HEK293 (cell line): ENCODE data around the gene OVOL3.

Source experiments
- EGR2 ChIP-seq: fragments of 450-650 bp; formaldehyde crosslinking; IDR thresholded peaks from 2 replicates; pipeline ENCODE4 v1.5.1; 2016; ENCODE audit warnings: low read depth, missing biosample characterization, missing genetic modification characterization
- HIC1 ChIP-seq: fragments of 450-650 bp; formaldehyde crosslinking; IDR thresholded peaks from 2 replicates; pipeline ENCODE4 v1.5.1; 2016; ENCODE audit warnings: missing biosample characterization, missing genetic modification characterization
- KLF16 ChIP-seq: fragments of 450-650 bp; formaldehyde crosslinking; IDR thresholded peaks from 2 replicates; pipeline ENCODE4 v1.5.1; 2017; ENCODE audit warnings: missing biosample characterization, missing genetic modification characterization
- KLF8 ChIP-seq: fragments of 450-650 bp; formaldehyde crosslinking; IDR thresholded peaks from 2 replicates; pipeline ENCODE4 v1.5.1; 2016; ENCODE audit warnings: missing biosample characterization, missing genetic modification characterization
- REPIN1 ChIP-seq: fragments of 450-650 bp; formaldehyde crosslinking; IDR thresholded peaks from 2 replicates; pipeline ENCODE4 v1.5.1; 2017; ENCODE audit warnings: missing biosample characterization, missing genetic modification characterization, low read depth
- TCF7L2 ChIP-seq: IDR thresholded peaks from 2 replicates; pipeline ENCODE4 v1.6.1; 2011; ENCODE audit warnings: low read depth, mild to moderate bottlenecking, inconsistent platforms, low read length, moderate library complexity, borderline replicate concordance
- ZBTB10 ChIP-seq: fragments of 450-650 bp; formaldehyde crosslinking; IDR thresholded peaks from 2 replicates; pipeline ENCODE4 v1.5.1; 2016; ENCODE audit warnings: missing biosample characterization, missing genetic modification characterization
- ZBTB11 ChIP-seq: fragments of 450-650 bp; formaldehyde crosslinking; conservative IDR thresholded peaks from 2 replicates; pipeline ENCODE4 v1.5.1; 2016; ENCODE audit warnings: low read depth, missing biosample characterization, missing genetic modification characterization
- ZBTB17 ChIP-seq: fragments of 450-650 bp; formaldehyde crosslinking; IDR thresholded peaks from 2 replicates; pipeline ENCODE4 v1.5.1; 2016; ENCODE audit warnings: missing biosample characterization, missing genetic modification characterization
- ZNF138 ChIP-seq: fragments of 450-650 bp; formaldehyde crosslinking; IDR thresholded peaks from 2 replicates; pipeline ENCODE4 v1.5.1; 2016; ENCODE audit warnings: missing biosample characterization, missing genetic modification characterization, borderline replicate concordance
- ZNF146 ChIP-seq: fragments of 450-650 bp; formaldehyde crosslinking; IDR thresholded peaks from 2 replicates; pipeline ENCODE4 v1.5.1; 2016; ENCODE audit warnings: missing biosample characterization, missing genetic modification characterization
- ZNF148 ChIP-seq: fragments of 450-650 bp; formaldehyde crosslinking; IDR thresholded peaks from 2 replicates; pipeline ENCODE4 v1.5.0; 2017; ENCODE audit warnings: missing biosample characterization, missing genetic modification characterization, borderline replicate concordance
- ZNF18 ChIP-seq: fragments of 450-650 bp; formaldehyde crosslinking; IDR thresholded peaks from 2 replicates; pipeline ENCODE4 v1.5.1; 2016; ENCODE audit warnings: missing biosample characterization, missing genetic modification characterization
- ZNF248 ChIP-seq: fragments of 450-650 bp; formaldehyde crosslinking; IDR thresholded peaks from 2 replicates; pipeline ENCODE4 v1.5.1; 2017; ENCODE audit warnings: missing biosample characterization, missing genetic modification characterization
- ZNF473 ChIP-seq: fragments of 450-650 bp; formaldehyde crosslinking; IDR thresholded peaks from 2 replicates; pipeline ENCODE4 v1.5.1; 2017; ENCODE audit warnings: missing biosample characterization, missing genetic modification characterization
- ZNF529 ChIP-seq: fragments of 450-650 bp; formaldehyde crosslinking; IDR thresholded peaks from 2 replicates; pipeline ENCODE4 v1.5.1; 2017; ENCODE audit warnings: missing genetic modification characterization, missing biosample characterization; ENCODE audit not compliant: insufficient replicate concordance
- ZNF544 ChIP-seq: fragments of 450-650 bp; formaldehyde crosslinking; IDR thresholded peaks from 2 replicates; pipeline ENCODE4 v1.5.0; 2017; ENCODE audit warnings: missing biosample characterization, missing genetic modification characterization
- ZNF558 ChIP-seq: fragments of 450-650 bp; formaldehyde crosslinking; IDR thresholded peaks from 2 replicates; pipeline ENCODE4 v1.5.1; 2016; ENCODE audit warnings: missing biosample characterization, missing genetic modification characterization
- ZNF571 ChIP-seq: fragments of 450-650 bp; formaldehyde crosslinking; IDR thresholded peaks from 2 replicates; pipeline ENCODE4 v1.5.0; 2017; ENCODE audit warnings: missing biosample characterization, missing genetic modification characterization
- ZNF624 ChIP-seq: fragments of 450-650 bp; formaldehyde crosslinking; IDR thresholded peaks from 2 replicates; pipeline ENCODE4 v1.5.1; 2017; ENCODE audit warnings: missing biosample characterization, missing genetic modification characterization
- ZNF645 ChIP-seq: fragments of 450-650 bp; formaldehyde crosslinking; IDR thresholded peaks from 2 replicates; pipeline ENCODE4; 2016; ENCODE audit warnings: missing biosample characterization, missing genetic modification characterization
- ZSCAN23 ChIP-seq: fragments of 450-650 bp; formaldehyde crosslinking; IDR thresholded peaks from 2 replicates; pipeline ENCODE4 v1.5.1; 2016; ENCODE audit warnings: missing biosample characterization, missing genetic modification characterization
- ZSCAN5A ChIP-seq: fragments of 450-650 bp; formaldehyde crosslinking; IDR thresholded peaks from 2 replicates; pipeline ENCODE4 v1.5.1; 2016; ENCODE audit warnings: missing biosample characterization, missing genetic modification characterization

Gene OVOL3

GRCh38 chr19:36139473-36140303 lies 28.7 kb downstream of the OVOL3 start, which contains the start of gene CAPNS1 (continued):
- TF ChIP-seq ZNF529 (tag by site-specific recombination) = no peak
- TF ChIP-seq HIC1 (tag by site-specific recombination) = peak; percentile 86
- TF ChIP-seq ZBTB10 = peak; percentile 98
- no peak for TF ChIP-seq ZNF624
- peak; percentile 96 for TF ChIP-seq ZBTB17 (tag by site-specific recombination)
- peak; percentile 100 for TF ChIP-seq KLF8 (tag by site-specific recombination)
- no peak for TF ChIP-seq ZNF248 (tag by site-specific recombination)
- peak; percentile 87 for TF ChIP-seq ZNF18 (tag by site-specific recombination)
- TF ChIP-seq ZNF645 = peak; percentile 14; the same call in 1 of the 2 replicates
- peak; percentile 99 for TF ChIP-seq KLF16 (tag by site-specific recombination)
- TF ChIP-seq ZNF146 (tag by site-specific recombination) = peak; percentile 24
- TF ChIP-seq ZBTB11 = peak; percentile 89
- no peak for TF ChIP-seq ZNF473 (tag by site-specific recombination)
- peak; percentile 71 for TF ChIP-seq EGR2 (tag by site-specific recombination)
- no peak; the same call in 1 of the 2 replicates for TF ChIP-seq ZNF148
- TF ChIP-seq ZSCAN5A = peak; percentile 81; the same call in 1 of the 2 replicates
- peak; percentile 14; the same call in 1 of the 2 replicates for TF ChIP-seq REPIN1 (tag by site-specific recombination)
- no peak for TF ChIP-seq ZNF544 (tag by site-specific recombination)
- no peak for TF ChIP-seq ZNF571 (tag by site-specific recombination)
- no peak; the same call in 1 of the 2 replicates for TF ChIP-seq ZNF558 (tag by site-specific recombination)
- peak; percentile 62; the same call in 1 of the 2 replicates for TF ChIP-seq ZSCAN23
- no peak for TF ChIP-seq ZNF138 (tag by site-specific recombination)
- TF ChIP-seq TCF7L2 = no peak
